HT-29 (cell line): ENCODE results near the gene SMARCB1. TPM values are rescaled to one million over a fixed set of nuclear protein-coding genes. Genes with fewer than 3 reads are reported as not detected.

Experiments used
- DNase-seq: peaks from one replicate; pipeline ENCODE4 v3.0.0-alpha.2; 2015; ENCODE audit warnings: low spot score
- total RNA-seq: library from RNA; depleted of rRNA; stranded (reverse); fragments of >200 nt; shearing (Covaris generic); gene quantifications from 2 replicates; pipeline ENCODE4 v1.2.3, GENCODE V29; 2014

SMARCB1 gene
- total RNA-seq, 1 experiment from 2014 or later = 67.6 TPM

DNA sequence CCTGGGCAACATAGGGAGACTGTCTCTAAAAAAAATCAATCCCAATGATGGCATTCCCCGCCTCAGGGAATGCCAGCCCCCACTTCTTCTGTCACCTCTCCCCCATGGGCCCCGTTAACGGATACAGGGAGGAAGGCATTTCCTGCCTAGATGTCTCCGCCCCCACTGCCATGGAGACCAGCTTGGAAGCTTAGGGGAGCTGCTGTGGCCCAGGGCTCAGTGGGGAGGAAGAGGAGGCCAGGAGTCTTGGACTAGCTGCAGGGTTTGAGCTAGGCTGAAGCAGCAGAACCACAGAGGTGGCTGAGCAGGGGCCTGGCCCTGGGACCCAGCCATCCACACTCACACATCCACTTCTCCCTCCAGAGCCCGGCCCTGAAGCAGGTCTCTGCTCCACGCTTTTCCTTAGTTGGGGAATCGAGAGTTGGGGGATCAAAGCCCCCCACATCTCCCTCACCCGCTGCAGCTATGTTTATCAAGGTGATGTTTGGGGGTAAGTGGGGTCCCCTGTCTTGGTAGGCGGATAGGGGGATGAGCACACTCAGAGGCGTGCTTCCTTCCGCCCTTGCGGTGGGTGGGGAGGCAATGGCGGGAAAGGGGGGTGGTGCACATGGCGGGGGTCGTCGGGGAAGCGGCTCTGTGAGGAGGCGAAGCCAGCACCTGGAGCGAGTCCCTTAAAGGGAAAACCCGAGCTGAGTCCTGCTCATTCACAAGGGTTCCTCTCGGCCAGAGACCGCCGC lies 23.8 kb upstream of the SMARCB1 start, which contains the start of gene C22orf15:
Gene C22orf15 (plus strand): TSS at position 149 of the 737 bp plus-strand sequence. CDS start 317 bp downstream, at position 466.
- no peak for DNase-seq

GRCh38 chr22:23763579-23763945 lies 23.2 kb upstream of the SMARCB1 start:
- no peak for DNase-seq

DNA sequence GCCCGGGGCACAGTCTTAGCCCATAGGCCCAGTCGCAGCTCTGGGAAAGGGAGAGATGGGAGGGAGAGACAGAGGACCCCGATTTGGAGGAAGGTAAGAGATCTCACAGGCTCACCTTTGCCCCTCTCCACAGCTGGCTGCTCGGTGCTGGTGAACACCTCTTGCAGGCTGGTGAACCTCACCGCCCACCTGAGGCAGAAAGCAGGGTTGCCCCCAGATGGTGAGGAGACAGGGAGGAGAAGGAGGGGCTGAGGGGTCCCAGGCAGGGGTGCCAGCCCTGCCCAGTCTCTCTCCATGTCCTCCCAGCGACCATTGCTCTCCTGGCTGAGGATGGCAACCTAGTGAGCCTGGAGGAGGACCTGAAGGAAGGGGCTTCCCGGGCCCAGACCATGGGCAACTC lies 22.8 kb upstream of the SMARCB1 start:
- DNase-seq = no peak

DNA sequence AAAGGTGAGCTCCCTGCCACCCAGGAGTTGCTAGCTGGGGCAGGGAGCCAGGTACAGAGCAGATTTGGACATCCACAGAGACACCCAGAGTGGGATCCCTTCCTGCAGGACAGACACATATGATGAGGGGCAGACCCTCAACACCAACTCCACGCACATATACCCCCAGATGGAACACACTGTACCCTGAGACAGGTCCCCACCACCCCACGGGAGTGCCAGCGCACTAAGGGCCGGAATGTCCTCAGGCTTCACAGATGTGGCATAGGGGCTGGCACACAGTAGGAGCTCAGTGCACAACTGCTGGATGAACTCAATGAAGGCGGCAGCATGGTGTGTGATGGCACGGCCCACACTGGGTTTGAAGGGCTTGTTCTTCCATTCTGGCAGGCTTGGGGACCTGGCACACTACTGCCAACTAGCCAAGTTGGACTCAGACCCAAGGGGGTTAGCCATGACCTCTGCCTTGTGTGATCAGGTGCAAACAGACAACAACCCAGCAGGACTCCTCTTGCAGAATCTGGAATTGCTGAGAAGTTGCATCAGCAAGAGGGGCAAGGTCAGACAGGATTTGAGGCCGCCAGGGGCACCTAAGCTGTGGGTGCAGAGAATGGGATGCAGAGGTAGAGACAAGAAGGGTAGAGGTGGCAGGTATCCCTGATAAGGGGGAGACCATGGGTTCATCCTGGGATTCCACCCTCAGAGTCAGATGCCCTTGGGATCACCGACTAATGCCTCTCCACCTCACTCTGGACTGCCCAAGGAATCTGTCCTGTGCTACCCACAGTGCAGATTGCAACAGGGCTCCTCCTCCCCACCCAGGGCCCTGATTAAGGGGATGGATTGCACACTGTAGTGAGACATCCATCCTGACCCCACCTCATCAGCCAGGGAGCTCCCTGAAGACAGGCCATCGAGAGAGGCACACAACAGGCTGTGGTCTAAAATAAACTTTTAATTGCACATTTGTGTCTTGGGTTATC lies 21.6 kb upstream of the SMARCB1 start:
- no peak for DNase-seq

GRCh38 chr22:23767303-23767672 lies 19.5 kb upstream of the SMARCB1 start:
- no peak for DNase-seq

DNA sequence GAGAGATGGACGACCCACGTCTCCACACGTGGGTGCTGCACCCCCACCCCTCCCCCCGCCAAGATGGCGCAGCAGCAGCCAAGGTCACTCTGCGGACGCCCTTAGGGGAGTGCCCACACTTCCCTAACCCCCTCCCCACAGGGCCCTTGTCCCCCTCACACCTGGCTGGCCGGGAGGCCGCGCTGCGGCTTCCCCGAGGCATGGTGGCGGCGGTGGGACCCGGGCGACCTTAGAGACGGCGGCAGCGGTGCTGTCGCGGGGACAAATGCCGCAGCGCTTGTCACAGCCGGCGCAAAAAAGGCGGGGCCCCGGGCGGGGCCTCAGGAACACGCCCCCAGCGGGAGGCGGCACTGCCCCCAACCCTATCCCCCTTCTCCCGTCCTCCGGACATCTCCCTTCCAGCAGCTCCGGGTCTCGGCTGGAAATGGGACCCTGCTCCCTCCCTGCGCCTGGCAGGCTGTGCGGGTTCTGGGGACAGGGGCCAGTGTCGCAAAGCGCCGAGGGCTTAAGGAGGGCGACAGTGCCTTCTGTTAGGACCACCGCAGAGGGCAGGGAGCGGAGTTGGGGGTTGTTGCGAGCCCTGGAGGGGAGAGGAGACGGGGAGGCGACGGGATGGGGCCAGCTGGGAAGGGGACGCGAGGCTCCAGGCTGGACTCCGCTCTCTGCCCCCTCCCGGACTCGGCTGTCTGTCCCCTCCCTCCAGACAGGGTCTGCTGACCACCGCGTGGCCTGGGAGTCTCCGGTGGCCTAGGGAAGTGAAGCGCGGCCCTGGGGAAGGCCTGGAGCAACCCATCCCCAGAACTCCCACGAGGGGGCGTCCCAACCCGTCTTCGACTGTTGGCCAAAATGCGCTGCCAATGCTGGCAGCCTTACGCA lies 18.9 kb upstream of the SMARCB1 start, which contains the start of gene CHCHD10:
Gene CHCHD10 (minus strand): TSS at position 300 of the 876 bp plus-strand sequence. CDS start 98 bp downstream, at position 202.
- peak; percentile 70 for DNase-seq

DNA sequence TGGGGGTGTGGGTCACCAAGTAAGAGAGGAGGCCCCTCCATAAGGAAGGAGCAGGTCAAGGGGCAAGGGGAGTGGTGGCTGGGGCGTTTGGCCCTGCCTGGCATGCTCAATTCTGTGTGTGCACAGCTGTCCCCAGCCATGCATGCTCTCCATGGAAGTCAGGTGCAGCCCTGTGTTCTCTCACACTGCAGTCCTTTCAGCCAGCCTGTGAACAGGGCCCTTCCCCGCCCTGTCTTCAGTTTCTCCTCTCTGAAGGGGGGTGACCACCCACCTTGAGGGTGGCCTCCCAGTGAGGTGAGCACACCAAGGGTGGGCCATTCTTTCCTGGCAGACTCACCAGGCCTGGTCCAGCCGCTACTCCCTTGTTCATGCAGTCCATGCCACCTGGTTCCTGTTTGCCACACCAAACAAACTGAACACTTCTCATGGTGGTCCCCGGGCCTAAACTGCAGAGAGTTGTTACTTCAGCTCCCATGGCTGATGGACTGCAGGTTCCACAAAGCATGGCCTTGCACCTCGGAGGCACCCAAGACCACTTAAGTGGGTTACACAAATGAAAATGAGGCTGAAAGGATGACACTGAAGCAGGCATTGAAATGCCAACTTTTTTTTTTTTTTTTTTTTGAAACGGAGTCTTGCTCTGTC lies 17.3 kb upstream of the SMARCB1 start:
- no peak for DNase-seq

GRCh38 chr22:23772315-23772648 lies 14.5 kb upstream of the SMARCB1 start:
- DNase-seq = no peak

DNA sequence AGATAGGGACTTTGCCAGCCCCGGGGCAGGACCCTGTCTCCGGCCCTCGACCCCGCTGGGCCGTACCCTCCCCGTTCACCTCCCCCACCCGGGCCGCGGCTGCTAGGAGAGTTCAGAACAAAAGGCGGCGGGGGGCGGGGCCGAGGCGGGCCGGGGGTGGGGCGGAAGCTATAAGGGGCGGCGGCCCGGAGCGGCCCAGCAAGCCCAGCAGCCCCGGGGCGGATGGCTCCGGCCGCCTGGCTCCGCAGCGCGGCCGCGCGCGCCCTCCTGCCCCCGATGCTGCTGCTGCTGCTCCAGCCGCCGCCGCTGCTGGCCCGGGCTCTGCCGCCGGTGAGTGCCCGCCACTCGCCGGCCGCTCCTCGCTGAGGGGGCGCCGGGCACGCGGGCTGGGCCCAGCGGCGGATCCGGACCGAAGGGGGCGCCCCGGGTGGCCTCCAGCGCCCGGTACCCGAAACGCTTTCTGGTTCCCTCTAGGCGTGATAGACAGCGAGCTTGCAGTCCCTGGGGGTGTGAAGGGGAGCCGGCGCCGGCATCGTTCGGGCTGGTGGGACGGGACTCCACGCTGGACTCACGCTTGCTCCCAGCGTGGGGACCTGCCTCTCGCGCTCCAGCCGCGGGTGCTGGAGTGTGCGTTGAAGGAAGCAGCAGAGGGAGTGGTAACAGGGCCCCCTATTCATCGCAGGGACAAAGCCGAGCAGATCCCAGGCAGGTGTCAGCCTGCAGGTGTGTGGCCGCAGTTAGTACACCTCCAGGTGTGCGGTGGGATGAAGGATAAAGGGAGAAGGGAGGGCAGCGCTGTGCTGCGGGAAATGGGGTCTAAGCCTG lies 13.9 kb upstream of the SMARCB1 start, which contains the start of gene MMP11:
Gene MMP11 (plus strand): TSS at position 201 of the 825 bp plus-strand sequence. CDS start 22 bp downstream, at position 223.
- peak; percentile 24 for DNase-seq

DNA sequence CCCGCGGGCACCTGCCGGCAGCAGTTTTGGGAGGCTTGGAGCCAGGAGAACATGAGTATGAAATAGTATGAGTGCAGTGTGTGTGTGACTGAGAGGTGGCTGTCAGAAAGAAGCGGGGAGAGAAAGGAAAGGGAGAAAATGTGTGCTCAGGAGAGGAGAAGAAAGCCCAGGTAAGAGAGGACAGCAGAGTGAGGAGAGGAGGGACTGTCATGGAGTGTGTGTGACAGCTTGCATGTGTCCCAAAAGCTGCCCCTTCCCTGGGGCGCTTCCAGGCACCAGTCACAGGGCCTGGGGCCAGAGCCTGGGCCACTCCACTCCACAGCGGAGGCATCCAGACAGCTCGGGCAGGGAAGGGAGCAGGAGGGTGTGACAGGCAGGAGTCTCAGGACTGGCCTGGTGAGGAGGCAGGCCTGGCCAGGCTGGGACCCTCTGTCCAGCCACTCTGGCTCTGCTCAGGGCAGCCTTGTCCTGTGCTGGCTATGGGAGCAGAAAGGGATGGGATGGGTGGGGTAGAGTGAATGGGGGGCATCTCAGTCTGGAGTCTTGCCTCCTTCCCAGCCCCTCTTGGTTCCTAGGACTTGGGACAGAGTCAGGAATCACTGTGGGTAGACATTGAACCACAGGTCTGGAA lies 13.2 kb upstream of the SMARCB1 start:
- DNase-seq = no peak

DNA sequence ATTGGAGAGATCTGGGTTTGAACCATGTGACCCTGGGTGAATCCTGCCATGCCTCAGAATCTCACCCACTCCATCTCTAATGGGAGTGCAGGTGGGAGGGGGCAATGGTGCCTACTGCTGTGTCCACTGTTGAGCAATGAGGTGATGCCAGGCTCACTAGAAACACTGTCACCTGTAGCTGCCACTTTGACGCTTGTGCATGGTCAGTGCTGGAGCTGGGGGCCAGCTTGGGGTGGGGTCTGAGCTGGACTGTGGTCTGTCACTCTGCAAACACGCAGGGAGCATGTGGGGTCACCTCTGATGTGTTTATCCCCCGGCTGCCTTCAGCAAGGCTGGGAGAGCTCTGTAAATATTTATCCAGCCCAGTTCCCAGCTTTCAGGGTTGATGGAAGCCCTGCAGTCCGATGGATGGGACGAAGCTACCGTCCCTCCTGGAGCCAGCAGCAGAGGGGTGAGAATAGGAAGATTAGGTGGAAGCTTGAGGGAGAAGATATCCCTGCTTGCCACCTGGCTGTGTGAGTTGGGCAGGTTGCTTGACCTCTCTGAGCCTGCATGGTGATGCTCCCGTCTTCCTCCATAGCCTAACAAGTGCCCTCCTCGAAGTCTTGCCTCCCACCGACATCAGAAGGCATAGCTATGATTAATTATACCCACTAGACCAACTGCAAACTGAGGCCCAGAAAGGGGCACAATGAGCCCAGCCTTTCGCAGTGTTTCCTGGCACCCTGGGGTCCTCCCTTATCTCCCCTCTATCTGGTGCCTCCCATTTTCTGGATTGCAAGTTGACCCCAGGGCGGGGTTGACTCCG lies 12.4 kb upstream of the SMARCB1 start:
- DNase-seq = no peak

DNA sequence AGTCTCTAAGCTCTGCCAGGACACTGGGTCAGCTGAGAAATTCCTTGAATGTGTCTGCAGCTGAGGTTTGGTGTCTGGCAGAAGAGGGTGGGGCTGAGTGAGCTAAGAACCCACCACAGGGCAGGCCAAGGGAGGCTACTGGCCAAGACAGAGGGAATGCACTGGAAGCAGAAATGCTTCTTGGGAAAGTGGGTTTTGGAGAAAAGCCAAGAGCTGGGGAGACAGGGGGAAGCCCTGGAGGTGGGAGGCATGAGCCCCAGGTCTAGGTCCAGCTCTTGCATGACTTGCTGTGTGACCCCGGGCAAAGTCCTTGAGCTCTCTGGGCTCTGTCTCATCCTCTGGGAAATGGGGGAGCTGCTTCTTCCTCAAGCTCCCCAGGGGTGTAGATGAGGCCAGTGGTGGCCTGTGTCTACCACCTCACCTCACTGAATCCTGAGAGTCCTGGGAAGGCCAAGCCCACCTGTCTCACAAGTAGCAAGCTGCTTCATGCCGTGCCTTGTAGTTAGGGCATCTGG lies 11.8 kb upstream of the SMARCB1 start:
- no peak for DNase-seq

GRCh38 chr22:23775779-23776375 lies 10.9 kb upstream of the SMARCB1 start:
- DNase-seq = no peak

DNA sequence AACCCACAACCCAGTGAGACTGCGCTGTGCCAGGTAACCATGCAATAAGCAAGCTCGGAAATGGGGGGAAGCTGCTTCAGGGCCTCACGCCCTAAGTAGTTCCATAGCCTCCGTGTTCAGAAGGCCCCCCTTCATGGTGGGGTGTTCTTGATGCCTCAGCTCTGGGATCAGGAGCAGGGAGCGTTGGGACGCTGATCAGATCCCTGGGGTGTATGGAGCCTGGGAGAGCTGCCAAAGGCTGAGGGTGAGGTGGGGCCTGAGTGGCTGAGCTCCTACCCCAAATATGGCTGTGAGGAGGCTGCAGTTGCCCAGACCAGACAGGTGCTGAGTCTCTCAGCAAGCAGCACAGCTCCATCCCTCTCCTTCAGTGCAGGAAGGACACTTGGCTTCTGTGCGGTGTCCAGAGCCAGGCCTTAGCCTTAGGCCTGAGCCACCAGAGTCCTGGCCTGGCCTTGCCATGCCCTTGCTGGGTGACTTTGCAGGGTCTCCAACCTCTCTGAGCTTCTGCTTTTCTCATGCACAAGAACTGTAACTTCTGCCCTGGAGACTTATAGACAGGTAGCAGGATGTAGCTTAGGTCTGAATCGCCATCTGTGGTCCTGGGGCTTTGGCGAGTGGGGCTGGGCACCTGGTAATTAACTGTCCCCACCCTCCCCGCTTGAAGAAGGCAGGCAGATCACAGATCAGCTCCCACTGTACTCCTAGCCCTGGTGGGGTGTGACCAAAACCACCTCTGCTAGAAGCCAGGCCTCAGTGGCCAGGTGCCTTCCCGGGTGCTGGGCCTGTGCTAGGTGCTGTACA lies 8.8 kb upstream of the SMARCB1 start:
- no peak for DNase-seq

DNA sequence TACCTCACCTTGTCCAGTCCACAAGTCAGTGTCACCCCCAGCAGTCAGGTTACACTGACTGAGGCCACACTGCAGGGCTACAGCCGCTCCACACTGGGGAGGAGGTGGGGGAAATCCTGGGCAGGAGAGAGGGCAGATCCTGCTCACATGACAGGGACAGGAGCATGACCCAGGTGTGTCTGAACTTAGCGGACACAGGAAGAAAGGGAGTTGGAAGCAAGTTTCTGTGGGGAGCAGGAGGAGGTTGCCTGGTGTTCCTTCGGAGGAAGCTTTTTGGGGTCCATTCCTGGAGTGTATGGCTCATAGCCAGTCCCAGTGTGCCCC lies 8.2 kb upstream of the SMARCB1 start:
- no peak for DNase-seq

- no peak for DNase-seq
Measured at GRCh38 chr22:23779083-23779482, 7.7 kb upstream of the SMARCB1 start.

DNA sequence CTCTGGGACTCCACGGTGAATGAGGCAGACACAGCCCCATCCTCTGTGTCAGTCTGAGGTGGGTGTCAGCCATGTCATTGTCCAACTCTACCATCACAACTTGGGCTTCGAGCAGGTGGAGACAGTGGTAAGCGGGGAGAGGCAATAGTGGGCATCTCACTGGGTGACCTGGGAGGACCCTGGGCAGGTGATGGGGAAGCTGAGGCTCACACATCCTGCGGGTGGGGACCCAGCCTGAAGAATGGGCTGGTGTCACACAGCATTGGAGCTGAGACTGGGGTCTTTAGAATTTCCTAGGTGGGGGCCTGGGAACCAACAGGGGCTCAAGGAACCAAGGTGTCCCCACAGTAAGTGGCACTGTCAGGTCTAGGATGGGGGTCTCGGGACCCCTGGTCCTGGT lies 7.0 kb upstream of the SMARCB1 start:
- no peak for DNase-seq
